Nephron (organoid): ENCODE results near the gene TUBB8.

ENCODE experiments used
- H3K27ac Mint-ChIP-seq, 3 experiments: 2 replicates each; pipeline ENCODE4 v1.8.0; 2020; ENCODE audit warnings: mixed read lengths in 3 of 3, mild to moderate bottlenecking in 2 of 3, moderate library complexity in 1 of 3
- H3K27me3 Mint-ChIP-seq: 2 replicates; pipeline ENCODE4 v1.8.0; 2021; ENCODE audit warnings: low read depth, mild to moderate bottlenecking, moderate library complexity, mixed read lengths
- H3K36me3 Mint-ChIP-seq: 2 replicates; pipeline ENCODE4 v1.8.0; 2020; ENCODE audit warnings: low read depth, mixed read lengths
- H3K4me1 Mint-ChIP-seq: 2 replicates; pipeline ENCODE4 v1.8.0; 2020; ENCODE audit warnings: mixed read lengths
- H3K4me3 Mint-ChIP-seq, 3 experiments: 2 replicates each; pipeline ENCODE4 v1.8.0; 2020; ENCODE audit warnings: mild to moderate bottlenecking in 3 of 3, mixed read lengths in 3 of 3, moderate library complexity in 2 of 3
- H3K9me3 Mint-ChIP-seq: 2 replicates; pipeline ENCODE4 v1.8.0; 2020; ENCODE audit warnings: mixed read lengths
- TF ChIP-seq, protein P1 (sequence below), 3 experiments: fragments of 200-600 bp; sonication (generic); IDR thresholded peaks; one replicate each; pipeline ENCODE4 v1.5.0; 2021; ENCODE audit warnings: antibody characterized with exemption in 3 of 3; ENCODE audit not compliant: unreplicated experiment in 3 of 3

TUBB8 gene

DNA sequence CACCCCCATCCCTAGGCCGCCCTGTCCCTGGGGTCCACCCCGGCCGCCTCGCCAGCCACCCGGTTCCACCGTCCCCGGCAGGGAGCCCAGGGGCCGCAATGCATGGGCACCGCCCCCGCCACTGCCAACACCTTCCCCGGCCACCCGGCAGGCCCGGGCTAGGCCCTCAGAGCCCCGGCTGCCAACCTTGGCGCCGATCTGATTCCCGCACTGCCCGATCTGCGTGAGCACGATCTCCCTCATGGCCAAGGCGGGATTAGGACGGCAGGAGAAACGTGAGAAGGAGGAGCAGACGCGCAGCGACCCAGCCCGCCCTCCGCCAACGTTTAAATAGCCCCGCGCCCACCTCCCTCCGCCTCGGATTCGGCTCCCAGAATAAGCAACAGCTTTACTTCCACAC, at the start of gene TUBB8:
Gene TUBB8 (minus strand): TSS at position 301 of the 400 bp plus-strand sequence. CDS start 58 bp downstream, at position 243.
- peaks cover 14% of the 10 kb centered on the region for H3K4me1 Mint-ChIP-seq
- no peaks in the 10 kb centered on the region for H3K27me3 Mint-ChIP-seq
- H3K27ac Mint-ChIP-seq: no peak within 1 kb of the TSS
- no peak within 1 kb of the TSS for H3K4me3 Mint-ChIP-seq
- peaks cover 3% of the 10 kb centered on the region for H3K9me3 Mint-ChIP-seq
- TF ChIP-seq, protein P1, sequence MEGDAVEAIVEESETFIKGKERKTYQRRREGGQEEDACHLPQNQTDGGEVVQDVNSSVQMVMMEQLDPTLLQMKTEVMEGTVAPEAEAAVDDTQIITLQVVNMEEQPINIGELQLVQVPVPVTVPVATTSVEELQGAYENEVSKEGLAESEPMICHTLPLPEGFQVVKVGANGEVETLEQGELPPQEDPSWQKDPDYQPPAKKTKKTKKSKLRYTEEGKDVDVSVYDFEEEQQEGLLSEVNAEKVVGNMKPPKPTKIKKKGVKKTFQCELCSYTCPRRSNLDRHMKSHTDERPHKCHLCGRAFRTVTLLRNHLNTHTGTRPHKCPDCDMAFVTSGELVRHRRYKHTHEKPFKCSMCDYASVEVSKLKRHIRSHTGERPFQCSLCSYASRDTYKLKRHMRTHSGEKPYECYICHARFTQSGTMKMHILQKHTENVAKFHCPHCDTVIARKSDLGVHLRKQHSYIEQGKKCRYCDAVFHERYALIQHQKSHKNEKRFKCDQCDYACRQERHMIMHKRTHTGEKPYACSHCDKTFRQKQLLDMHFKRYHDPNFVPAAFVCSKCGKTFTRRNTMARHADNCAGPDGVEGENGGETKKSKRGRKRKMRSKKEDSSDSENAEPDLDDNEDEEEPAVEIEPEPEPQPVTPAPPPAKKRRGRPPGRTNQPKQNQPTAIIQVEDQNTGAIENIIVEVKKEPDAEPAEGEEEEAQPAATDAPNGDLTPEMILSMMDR (IDR thresholded peaks at IDR 0.05; ENCODE audit: unreplicated experiment in 3 of 3): no peak
- no peaks in the 10 kb centered on the region for H3K36me3 Mint-ChIP-seq

DNA sequence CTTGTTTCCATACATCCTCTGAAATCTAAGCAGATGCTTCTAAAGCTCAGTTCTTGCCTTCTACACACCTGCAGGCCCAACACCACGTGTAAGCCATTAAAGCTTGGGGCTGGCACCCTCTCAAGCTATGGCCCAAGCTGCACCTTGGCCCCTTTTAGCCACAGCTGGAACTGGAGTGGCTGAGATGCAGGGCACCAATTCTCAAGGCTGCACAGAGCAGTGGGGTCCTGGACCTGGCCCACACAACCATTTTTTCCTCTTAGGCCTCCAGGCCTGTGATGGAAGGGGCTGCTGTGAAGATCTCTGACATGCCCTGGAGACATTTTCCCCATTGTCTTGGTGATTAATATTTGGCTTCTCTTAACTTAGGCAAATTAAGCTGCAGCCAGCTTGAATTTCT, 47.4 kb upstream of the TUBB8 start:
- Mint-ChIP-seq H3K4me3 (no peak overlapping the region), H3K27ac (no peak overlapping the region), H3K27me3 (peaks cover 3% of the 10 kb centered on the region), H3K4me1 (no peaks in the 10 kb centered on the region), H3K36me3 (peaks cover 8% of the 10 kb centered on the region), H3K9me3 (peaks cover 30% of the 10 kb centered on the region)
- TF ChIP-seq, protein P1 (IDR thresholded peaks at IDR 0.05; ENCODE audit: unreplicated experiment in 3 of 3): no peak

DNA sequence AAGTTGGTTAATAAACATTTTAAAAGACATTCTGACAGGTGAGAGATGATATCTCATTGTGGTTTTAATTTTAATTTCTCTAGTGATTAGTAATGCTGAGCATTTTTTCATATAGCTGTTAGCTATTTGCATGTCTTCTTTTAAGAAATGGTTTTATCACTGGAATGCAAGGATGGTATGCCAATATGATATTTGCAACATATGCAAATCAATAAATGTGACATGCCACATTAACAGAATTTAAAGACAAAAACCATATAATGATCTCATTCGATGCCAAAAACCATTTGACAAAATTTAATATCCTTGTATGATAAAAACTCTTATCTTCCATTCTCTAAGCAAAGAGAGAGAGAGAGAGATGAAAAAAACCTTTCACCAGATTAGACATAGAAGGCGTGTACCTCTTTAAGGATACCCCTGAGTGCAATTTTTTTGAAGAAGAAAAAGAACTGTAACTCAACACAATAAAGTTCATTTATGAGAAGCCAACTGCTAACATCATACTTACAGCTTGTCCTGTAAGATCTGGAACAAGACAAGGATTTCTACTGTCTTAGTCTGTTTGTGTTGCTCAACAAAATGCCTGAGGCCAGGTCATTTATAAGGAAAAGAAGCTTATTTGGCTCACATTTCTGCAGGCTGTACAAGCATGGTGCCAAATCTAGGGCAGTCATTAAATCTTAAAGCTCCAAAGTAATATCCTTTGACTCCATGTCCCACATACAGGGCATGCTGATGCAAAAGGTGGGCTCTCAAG, 46.4 kb upstream of the TUBB8 start:
- TF ChIP-seq, protein P1 (IDR thresholded peaks at IDR 0.05; ENCODE audit: unreplicated experiment in 3 of 3): no peak
- no peak overlapping the region for H3K4me3 Mint-ChIP-seq
- peaks cover 30% of the 10 kb centered on the region for H3K9me3 Mint-ChIP-seq
- peaks cover 3% of the 10 kb centered on the region for H3K27me3 Mint-ChIP-seq
- no peaks in the 10 kb centered on the region for H3K4me1 Mint-ChIP-seq
- H3K27ac Mint-ChIP-seq: no peak overlapping the region
- H3K36me3 Mint-ChIP-seq: peaks cover 8% of the 10 kb centered on the region

DNA sequence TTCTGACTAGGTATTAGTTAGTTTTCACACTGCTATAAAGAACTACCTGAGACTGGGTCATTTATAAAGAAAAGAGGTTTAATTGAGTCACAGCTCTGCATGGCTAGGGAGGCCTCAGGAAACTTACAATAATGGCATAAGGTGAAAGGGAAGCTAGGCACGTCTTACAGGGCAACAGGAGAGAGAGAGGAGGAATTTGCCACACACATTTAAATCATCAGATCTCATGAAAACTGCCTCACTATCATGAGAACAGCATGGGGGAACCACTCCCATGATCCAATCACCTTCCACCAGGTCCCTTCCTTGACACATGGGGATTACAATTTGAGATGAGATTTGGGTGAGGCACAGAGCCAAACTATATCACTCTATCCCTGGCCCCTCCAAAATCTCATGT, 45.5 kb upstream of the TUBB8 start:
- H3K9me3 Mint-ChIP-seq: peaks cover 30% of the 10 kb centered on the region
- H3K4me3 Mint-ChIP-seq: no peak overlapping the region
- no peaks in the 10 kb centered on the region for H3K4me1 Mint-ChIP-seq
- H3K36me3 Mint-ChIP-seq: peaks cover 8% of the 10 kb centered on the region
- peaks cover 4% of the 10 kb centered on the region for H3K27me3 Mint-ChIP-seq
- no peak overlapping the region for H3K27ac Mint-ChIP-seq
- TF ChIP-seq, protein P1 (IDR thresholded peaks at IDR 0.05; ENCODE audit: unreplicated experiment in 3 of 3): no peak

DNA sequence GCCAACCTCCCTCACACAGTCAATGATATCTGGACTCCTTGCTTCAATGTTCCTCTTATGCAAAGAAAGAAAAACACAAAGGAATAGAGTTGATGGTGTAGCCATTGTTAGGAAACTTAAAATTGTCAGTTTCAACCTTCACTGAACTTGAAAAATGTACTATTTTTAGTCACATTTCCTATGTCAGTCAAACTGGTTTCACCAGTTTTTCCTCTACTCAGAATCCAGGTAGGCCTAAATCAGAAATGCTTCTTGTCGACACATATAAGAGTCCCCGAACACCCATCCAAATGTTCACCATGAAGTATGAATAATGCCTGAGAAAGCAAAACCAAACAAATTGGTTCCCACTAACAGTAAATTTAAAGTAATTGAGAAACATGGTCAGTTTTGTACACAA, 43.8 kb upstream of the TUBB8 start:
- Mint-ChIP-seq H3K27me3 (peaks cover 12% of the 10 kb centered on the region), H3K4me1 (no peaks in the 10 kb centered on the region), H3K27ac (peak overlapping the region; percentile 79 to 96 (median 83)), H3K4me3 (peak overlapping the region in 1 of 3 experiments; percentile 33), H3K36me3 (peaks cover 8% of the 10 kb centered on the region), H3K9me3 (peaks cover 24% of the 10 kb centered on the region)
- TF ChIP-seq, protein P1 (IDR thresholded peaks at IDR 0.05; ENCODE audit: unreplicated experiment in 3 of 3): no peak

DNA sequence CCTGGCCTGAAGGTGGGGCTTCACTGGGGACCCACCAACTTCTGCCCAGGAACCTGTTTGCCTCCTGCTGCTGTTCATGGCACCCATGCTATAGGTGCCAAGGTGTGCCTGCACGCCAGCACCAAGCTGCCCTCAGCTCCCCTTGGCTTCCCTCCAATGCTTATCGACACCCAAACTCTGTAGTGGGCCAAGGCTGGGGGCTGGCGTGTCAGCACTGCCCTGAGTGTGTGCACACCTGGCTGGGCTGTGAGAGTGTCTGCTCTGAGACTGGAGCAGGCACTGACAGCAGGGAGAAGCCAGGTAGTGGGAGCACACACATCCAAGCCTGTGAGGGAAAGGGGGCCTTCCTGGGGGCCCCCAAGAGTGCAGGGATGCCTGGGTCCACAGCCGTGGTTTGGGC, 43.1 kb upstream of the TUBB8 start:
- Mint-ChIP-seq H3K27me3 (peaks cover 12% of the 10 kb centered on the region), H3K9me3 (peaks cover 18% of the 10 kb centered on the region), H3K27ac (peak overlapping the region in 2 of 3 experiments; percentile 83 to 96), H3K4me3 (no peak overlapping the region), H3K36me3 (peaks cover 6% of the 10 kb centered on the region), H3K4me1 (no peaks in the 10 kb centered on the region)
- TF ChIP-seq, protein P1 (IDR thresholded peaks at IDR 0.05; ENCODE audit: unreplicated experiment in 3 of 3): no peak
